NK-92 treated with Interleukin-12 subunit alpha and Interleukin-12 subunit beta, amount 100 ng/mL, for 24 hours (cell line): ENCODE measurements around the gene EME1.
"Not testable (repeated sequence)": the region's sequence is repeated elsewhere in the genome, so short reads cannot be mapped to it uniquely, and the experiment has no call there.

Experiments
- DNase-seq: peaks from one replicate; lab custom pipeline; 2025; lab: John Stamatoyannopoulos, UW

EME1 gene

GRCh38 chr17:50372758-50373556, at the start of gene EME1, which contains the start of gene MRPL27:
Gene EME1, plus strand, starts transcription at chr17:50373229. Its CDS starts 1,980 bp downstream, at chr17:50375209.
Gene MRPL27, minus strand, starts transcription at chr17:50373184. Its CDS starts 14 bp downstream, at chr17:50373170.
- peak; percentile 85 for DNase-seq

- no peak for DNase-seq
Measured at GRCh38 chr17:50325906-50326305, 47.1 kb upstream of the EME1 start.

- DNase-seq = no peak
Measured at GRCh38 chr17:50326831-50327364, 46.1 kb upstream of the EME1 start.

- no peak for DNase-seq
Measured at GRCh38 chr17:50328363-50329325, 44.4 kb upstream of the EME1 start.

- DNase-seq = no peak
Measured at GRCh38 chr17:50329716-50330115, 43.3 kb upstream of the EME1 start.

- no peak for DNase-seq
Measured at GRCh38 chr17:50330151-50330775, 42.8 kb upstream of the EME1 start.

GRCh38 chr17:50331085-50331791, 41.8 kb upstream of the EME1 start:
- no peak for DNase-seq

- DNase-seq = no peak
Measured at GRCh38 chr17:50332196-50332595, 40.8 kb upstream of the EME1 start.

- DNase-seq = not testable (repeated sequence)
Measured at GRCh38 chr17:50333291-50334057, 39.6 kb upstream of the EME1 start.

GRCh38 chr17:50337956-50338355, 35.1 kb upstream of the EME1 start:
- no peak for DNase-seq

GRCh38 chr17:50338645-50339044, 34.4 kb upstream of the EME1 start:
- DNase-seq = no peak

GRCh38 chr17:50339381-50339780, 33.6 kb upstream of the EME1 start:
- no peak for DNase-seq

GRCh38 chr17:50344731-50345365, 28.2 kb upstream of the EME1 start:
- no peak for DNase-seq

GRCh38 chr17:50345432-50346312, 27.4 kb upstream of the EME1 start, which contains the start of gene XYLT2:
Gene XYLT2, plus strand, starts transcription at chr17:50346126. Its CDS starts 15 bp downstream, at chr17:50346141.
- DNase-seq = peak; percentile 78

GRCh38 chr17:50346313-50347116, 26.5 kb upstream of the EME1 start:
- DNase-seq = no peak

- no peak for DNase-seq
Measured at GRCh38 chr17:50347117-50347893, 25.7 kb upstream of the EME1 start.

GRCh38 chr17:50347894-50348291, 25.1 kb upstream of the EME1 start:
- no peak for DNase-seq
